Measurements from ENCODE around the gene BDNF. TPM values are rescaled to one million over a fixed set of nuclear protein-coding genes. Genes with fewer than 3 reads are reported as not detected.

BDNF gene
- total RNA-seq, 1 experiment from 2014 or later = 4.8 TPM

- CTCF ChIA-PET = interaction anchor here (0.6 to 5.6 kb wide), 40 partner anchors 10 to 1635 kb away, joined by 3 to 184 read pairs (median 5); partner anchors contain the start of genes KIF18A and METTL15
- DNase-seq (ENCODE audit: low spot score) = peak; percentile 96
- H3K4me3 Mint-ChIP-seq = peak overlapping the region; percentile 93
- POLR2A ChIA-PET = interaction anchor here (0.5 to 3.5 kb wide), 9 partner anchors 18 to 409 kb away, joined by 3 to 48 read pairs (median 6); partner anchors contain the start of genes KIF18A and METTL15
- peaks cover 67% of the 10 kb centered on the region for H3K4me1 Mint-ChIP-seq
- peak overlapping the region; percentile 95 for H3K27ac Mint-ChIP-seq
- H3K9me3 Mint-ChIP-seq = no peaks in the 10 kb centered on the region
- H3K36me3 Mint-ChIP-seq = no peaks in the 10 kb centered on the region
- peaks cover 32% of the 10 kb centered on the region for H3K27me3 Mint-ChIP-seq (ENCODE audit: low read depth)
- peak; percentile 81 for ATAC-seq
- TF ChIP-seq ZNF232 (CRISPR knock-in tag; IDR thresholded peaks at IDR 0.05) (no peak), RELA (CRISPR knock-in tag; IDR thresholded peaks at IDR 0.05; ENCODE audit: borderline replicate concordance) (no peak), SP1 (CRISPR knock-in tag; conservative IDR thresholded peaks at IDR 0.05) (peak; percentile 45; the same call in 1 of the 2 replicates), ZNF138 (CRISPR knock-in tag; conservative IDR thresholded peaks at IDR 0.05) (no peak), ZNF423 (CRISPR knock-in tag; IDR thresholded peaks at IDR 0.05) (no peak), ATF1 (CRISPR knock-in tag; IDR thresholded peaks at IDR 0.05) (no peak), OVOL2 (CRISPR knock-in tag; IDR thresholded peaks at IDR 0.05; ENCODE audit: borderline replicate concordance) (no peak), TEAD1 (CRISPR knock-in tag; IDR thresholded peaks at IDR 0.05) (0 out of 2 replicates have a peak, but pooled peaks have one; percentile 18), ZNF121 (CRISPR knock-in tag; IDR thresholded peaks at IDR 0.05) (no peak), ATF3 (CRISPR knock-in tag; conservative IDR thresholded peaks at IDR 0.05) (no peak), ZNF416 (CRISPR knock-in tag; IDR thresholded peaks at IDR 0.05) (no peak), NFE2L1 (CRISPR knock-in tag; IDR thresholded peaks at IDR 0.05) (no peak), ZBTB21 (CRISPR knock-in tag; IDR thresholded peaks at IDR 0.05; ENCODE audit: borderline replicate concordance) (no peak), SMAD3 (CRISPR knock-in tag; IDR thresholded peaks at IDR 0.05; ENCODE audit: borderline replicate concordance) (no peak; the same call in 1 of the 2 replicates), E2F1 (CRISPR knock-in tag; IDR thresholded peaks at IDR 0.05) (no peak), USF2 (CRISPR knock-in tag; IDR thresholded peaks at IDR 0.05) (no peak), CTCF (IDR thresholded peaks at IDR 0.05) (peak; percentile 75), JUN (CRISPR knock-in tag; IDR thresholded peaks at IDR 0.05) (no peak)
- TF ChIP-seq, protein P1, sequence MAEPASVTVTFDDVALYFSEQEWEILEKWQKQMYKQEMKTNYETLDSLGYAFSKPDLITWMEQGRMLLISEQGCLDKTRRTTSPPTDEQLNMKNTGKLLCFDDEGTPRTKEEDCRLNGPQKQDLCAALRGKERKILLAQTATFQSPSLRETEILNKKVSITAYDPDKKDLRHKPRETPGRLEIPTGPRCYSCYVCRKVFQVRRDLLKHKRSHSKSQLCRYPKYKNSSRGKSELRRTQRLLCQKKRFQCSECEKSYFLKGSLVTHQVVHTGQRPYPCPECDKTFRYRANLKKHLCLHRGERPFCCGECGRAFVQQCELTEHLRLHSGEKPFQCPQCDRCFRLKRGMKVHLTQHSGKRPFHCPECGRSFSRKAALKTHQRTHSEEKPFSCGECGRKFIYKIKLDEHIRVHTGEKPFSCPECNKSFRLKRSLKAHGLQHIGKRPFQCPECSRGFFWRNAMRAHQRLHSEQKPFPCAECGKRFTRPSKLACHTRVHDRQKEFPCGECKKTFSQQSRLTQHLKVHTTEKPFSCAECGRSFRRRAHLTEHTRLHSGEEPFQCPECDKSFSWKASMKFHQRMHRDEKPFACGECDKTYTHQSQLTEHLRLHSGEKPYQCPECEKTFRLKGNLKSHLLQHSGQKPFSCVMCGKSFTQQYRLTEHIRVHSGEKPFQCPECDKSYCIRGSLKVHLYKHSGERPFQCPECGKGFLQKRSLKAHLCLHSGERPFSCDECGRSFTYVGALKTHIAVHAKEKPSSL (CRISPR knock-in tag; conservative IDR thresholded peaks at IDR 0.05) = no peak
- TF ChIP-seq, protein P2, sequence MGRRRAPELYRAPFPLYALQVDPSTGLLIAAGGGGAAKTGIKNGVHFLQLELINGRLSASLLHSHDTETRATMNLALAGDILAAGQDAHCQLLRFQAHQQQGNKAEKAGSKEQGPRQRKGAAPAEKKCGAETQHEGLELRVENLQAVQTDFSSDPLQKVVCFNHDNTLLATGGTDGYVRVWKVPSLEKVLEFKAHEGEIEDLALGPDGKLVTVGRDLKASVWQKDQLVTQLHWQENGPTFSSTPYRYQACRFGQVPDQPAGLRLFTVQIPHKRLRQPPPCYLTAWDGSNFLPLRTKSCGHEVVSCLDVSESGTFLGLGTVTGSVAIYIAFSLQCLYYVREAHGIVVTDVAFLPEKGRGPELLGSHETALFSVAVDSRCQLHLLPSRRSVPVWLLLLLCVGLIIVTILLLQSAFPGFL (CRISPR knock-in tag; IDR thresholded peaks at IDR 0.05; ENCODE audit: borderline replicate concordance) = no peak
- TF ChIP-seq, protein P3, sequence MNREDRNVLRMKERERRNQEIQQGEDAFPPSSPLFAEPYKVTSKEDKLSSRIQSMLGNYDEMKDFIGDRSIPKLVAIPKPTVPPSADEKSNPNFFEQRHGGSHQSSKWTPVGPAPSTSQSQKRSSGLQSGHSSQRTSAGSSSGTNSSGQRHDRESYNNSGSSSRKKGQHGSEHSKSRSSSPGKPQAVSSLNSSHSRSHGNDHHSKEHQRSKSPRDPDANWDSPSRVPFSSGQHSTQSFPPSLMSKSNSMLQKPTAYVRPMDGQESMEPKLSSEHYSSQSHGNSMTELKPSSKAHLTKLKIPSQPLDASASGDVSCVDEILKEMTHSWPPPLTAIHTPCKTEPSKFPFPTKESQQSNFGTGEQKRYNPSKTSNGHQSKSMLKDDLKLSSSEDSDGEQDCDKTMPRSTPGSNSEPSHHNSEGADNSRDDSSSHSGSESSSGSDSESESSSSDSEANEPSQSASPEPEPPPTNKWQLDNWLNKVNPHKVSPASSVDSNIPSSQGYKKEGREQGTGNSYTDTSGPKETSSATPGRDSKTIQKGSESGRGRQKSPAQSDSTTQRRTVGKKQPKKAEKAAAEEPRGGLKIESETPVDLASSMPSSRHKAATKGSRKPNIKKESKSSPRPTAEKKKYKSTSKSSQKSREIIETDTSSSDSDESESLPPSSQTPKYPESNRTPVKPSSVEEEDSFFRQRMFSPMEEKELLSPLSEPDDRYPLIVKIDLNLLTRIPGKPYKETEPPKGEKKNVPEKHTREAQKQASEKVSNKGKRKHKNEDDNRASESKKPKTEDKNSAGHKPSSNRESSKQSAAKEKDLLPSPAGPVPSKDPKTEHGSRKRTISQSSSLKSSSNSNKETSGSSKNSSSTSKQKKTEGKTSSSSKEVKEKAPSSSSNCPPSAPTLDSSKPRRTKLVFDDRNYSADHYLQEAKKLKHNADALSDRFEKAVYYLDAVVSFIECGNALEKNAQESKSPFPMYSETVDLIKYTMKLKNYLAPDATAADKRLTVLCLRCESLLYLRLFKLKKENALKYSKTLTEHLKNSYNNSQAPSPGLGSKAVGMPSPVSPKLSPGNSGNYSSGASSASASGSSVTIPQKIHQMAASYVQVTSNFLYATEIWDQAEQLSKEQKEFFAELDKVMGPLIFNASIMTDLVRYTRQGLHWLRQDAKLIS (CRISPR knock-in tag; IDR thresholded peaks at IDR 0.05; ENCODE audit: borderline replicate concordance) = no peak
- TF ChIP-seq, protein P4, sequence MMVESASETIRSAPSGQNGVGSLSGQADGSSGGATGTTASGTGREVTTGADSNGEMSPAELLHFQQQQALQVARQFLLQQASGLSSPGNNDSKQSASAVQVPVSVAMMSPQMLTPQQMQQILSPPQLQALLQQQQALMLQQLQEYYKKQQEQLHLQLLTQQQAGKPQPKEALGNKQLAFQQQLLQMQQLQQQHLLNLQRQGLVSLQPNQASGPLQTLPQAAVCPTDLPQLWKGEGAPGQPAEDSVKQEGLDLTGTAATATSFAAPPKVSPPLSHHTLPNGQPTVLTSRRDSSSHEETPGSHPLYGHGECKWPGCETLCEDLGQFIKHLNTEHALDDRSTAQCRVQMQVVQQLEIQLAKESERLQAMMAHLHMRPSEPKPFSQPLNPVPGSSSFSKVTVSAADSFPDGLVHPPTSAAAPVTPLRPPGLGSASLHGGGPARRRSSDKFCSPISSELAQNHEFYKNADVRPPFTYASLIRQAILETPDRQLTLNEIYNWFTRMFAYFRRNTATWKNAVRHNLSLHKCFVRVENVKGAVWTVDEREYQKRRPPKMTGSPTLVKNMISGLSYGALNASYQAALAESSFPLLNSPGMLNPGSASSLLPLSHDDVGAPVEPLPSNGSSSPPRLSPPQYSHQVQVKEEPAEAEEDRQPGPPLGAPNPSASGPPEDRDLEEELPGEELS (CRISPR knock-in tag; IDR thresholded peaks at IDR 0.05) = no peak
These were observed 1.4 kb downstream of the BDNF start for GRCh38 chr11:27698872-27699241.
